ENCODE measurements around the gene CNTFR.

CNTFR gene

DNA sequence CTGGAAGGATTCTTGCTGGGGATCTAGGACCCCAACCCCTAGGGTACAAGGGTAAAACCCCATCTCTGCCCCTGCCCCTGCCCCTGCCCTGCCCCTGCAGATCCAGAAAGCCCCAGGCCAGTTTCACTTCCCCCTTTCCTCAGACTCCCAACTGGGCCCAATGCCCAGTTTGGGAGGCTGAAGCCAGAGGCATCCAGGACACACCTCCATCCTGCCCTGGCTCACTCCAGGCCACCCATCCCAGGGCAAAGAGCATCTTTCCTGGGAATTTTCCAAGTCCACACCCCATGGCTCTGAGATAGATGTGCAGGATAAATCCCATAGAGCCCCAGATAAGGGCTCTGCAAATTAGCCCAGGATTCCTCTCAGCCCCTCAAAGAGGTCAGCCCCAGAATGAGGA, 17.4 kb downstream of the CNTFR start:
- H3K27me3 Mint-ChIP-seq, result peaks cover 16% of the 10 kb centered on the region
- no peak overlapping the region for H3K4me3 Mint-ChIP-seq
- H3K9me3 Mint-ChIP-seq, result no peaks in the 10 kb centered on the region
- no peak overlapping the region for H3K27ac Mint-ChIP-seq
- no peaks in the 10 kb centered on the region for H3K36me3 Mint-ChIP-seq
- peaks cover under 1% of the 10 kb centered on the region for H3K4me1 Mint-ChIP-seq

GRCh38 chr9:34571481-34571810, 18.1 kb downstream of the CNTFR start:
- no peaks in the 10 kb centered on the region for H3K4me1 Mint-ChIP-seq
- no peaks in the 10 kb centered on the region for H3K9me3 Mint-ChIP-seq
- H3K27ac Mint-ChIP-seq, result no peak overlapping the region
- no peaks in the 10 kb centered on the region for H3K36me3 Mint-ChIP-seq
- H3K4me3 Mint-ChIP-seq, result no peak overlapping the region
- peaks cover 14% of the 10 kb centered on the region for H3K27me3 Mint-ChIP-seq

DNA sequence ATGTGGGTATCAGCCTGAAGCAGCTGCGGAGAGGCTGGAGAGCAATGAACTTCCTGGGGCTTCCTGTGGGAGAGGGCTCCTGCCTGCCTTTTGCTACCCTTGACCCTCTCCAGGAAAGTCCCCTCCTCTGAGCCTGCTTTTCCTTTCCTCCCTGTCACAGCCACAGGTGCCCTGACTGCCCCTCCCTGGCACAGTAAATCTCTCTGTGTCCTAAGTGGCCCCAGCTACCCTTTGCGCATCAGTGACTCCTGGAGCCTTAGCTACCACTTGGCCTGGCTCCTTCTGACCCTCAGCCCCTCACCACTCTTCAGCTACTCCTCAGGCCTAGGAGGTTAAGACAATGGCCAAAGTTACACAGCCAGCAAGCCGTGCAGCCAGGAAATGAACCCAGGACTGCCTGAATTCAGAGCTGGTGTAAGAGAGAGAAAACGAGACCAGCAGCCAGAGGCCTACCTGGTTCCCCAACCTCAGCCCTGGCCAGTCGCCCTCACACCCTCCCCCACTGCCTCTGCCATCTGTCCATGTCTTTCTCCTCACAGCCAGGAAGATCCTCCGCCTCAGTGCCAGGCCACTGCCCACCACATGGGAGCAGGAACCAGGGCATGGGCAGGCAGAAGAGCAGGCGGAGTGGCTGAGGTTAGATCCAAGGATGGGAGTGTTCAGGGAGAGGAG, 18.6 kb downstream of the CNTFR start:
- Mint-ChIP-seq H3K27me3 (peaks cover 9% of the 10 kb centered on the region), H3K9me3 (no peaks in the 10 kb centered on the region), H3K4me1 (no peaks in the 10 kb centered on the region), H3K36me3 (no peaks in the 10 kb centered on the region), H3K27ac (no peak overlapping the region), H3K4me3 (no peak overlapping the region)

- H3K36me3 Mint-ChIP-seq, result no peaks in the 10 kb centered on the region
- H3K4me1 Mint-ChIP-seq, result no peaks in the 10 kb centered on the region
- H3K4me3 Mint-ChIP-seq, result no peak overlapping the region
- no peaks in the 10 kb centered on the region for H3K9me3 Mint-ChIP-seq
- no peak overlapping the region for H3K27ac Mint-ChIP-seq
- peaks cover 6% of the 10 kb centered on the region for H3K27me3 Mint-ChIP-seq
These were observed 19.1 kb downstream of the CNTFR start for GRCh38 chr9:34570376-34570775.

- Mint-ChIP-seq H3K9me3 (no peaks in the 10 kb centered on the region), H3K36me3 (no peaks in the 10 kb centered on the region), H3K27me3 (peaks cover 5% of the 10 kb centered on the region), H3K27ac (no peak overlapping the region), H3K4me1 (no peaks in the 10 kb centered on the region), H3K4me3 (no peak overlapping the region)
These were observed 20.8 kb downstream of the CNTFR start for GRCh38 chr9:34568774-34569173.

DNA sequence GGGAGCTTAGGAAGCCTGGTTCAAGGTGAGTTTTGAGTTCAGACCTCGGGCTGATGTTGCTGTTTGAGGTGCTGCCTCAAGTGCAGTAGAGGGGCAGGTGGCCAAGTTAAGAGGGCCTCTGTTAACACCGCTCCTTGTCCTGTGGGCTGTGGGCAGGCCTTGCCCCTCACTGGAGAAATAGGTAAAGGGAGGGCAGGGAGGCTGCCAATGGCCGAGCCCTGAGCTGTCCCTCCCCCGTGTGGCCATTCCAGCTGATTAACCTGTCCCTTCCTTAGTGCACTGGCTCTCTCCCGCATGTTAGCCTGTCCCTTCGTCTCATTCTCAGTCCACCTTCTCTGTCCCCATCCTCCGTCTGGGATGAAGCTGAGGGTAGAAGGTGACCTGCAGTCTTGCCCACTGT, 21.4 kb downstream of the CNTFR start:
- Mint-ChIP-seq H3K36me3 (no peaks in the 10 kb centered on the region), H3K27me3 (peaks cover 5% of the 10 kb centered on the region), H3K4me3 (no peak overlapping the region)

DNA sequence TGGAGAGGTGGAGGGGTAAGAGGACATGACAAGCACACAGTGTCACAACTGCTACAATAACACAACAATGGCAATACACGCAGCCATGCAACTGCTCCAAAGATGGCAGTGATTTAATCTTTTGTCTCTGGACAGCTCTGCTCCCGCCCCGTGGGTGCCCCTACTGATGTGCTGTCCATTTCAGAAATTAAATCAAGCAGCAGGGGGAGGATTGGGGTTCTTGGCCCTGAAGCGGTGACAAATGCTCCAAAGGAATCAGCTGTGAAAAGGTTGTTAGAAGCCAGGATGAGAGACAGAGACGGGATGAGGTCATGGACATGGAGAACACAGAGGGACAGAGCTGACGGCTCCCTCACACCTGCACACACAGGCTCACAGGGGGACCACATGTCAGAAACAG, 22.6 kb downstream of the CNTFR start:
- Mint-ChIP-seq H3K4me3 (no peak overlapping the region), H3K4me1 (no peaks in the 10 kb centered on the region), H3K27me3 (peaks cover 5% of the 10 kb centered on the region), H3K9me3 (no peaks in the 10 kb centered on the region), H3K36me3 (no peaks in the 10 kb centered on the region), H3K27ac (no peak overlapping the region)

More for the DNA sequence above, 21.4 kb downstream of the CNTFR start:
- Mint-ChIP-seq H3K4me1 (no peaks in the 10 kb centered on the region), H3K27ac (no peak overlapping the region), H3K9me3 (no peaks in the 10 kb centered on the region)

- Mint-ChIP-seq H3K4me1 (no peaks in the 10 kb centered on the region), H3K27me3 (peaks cover 5% of the 10 kb centered on the region), H3K4me3 (no peak overlapping the region), H3K27ac (no peak overlapping the region), H3K36me3 (no peaks in the 10 kb centered on the region), H3K9me3 (no peaks in the 10 kb centered on the region)
These were observed 23.2 kb downstream of the CNTFR start for GRCh38 chr9:34566322-34566721.

DNA sequence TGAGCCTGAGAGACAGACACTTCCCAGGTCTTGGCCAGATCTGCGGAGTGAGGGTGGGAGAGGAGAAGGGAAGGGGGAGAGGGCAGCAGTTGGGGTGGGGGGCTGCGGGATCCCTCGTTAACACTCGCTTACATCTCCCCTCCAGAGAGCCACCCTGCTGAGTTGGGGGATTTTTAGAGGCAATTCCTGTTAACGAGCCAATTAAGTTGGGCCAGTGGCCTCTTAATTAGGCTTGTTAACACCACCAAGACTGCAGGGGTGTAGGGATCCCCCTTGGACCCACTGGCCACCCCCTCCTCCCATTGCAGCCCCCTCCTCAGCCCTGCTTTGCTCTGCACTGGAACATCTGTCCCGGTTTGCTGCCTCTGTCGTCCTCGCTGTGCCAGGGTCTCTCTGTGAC, 23.7 kb downstream of the CNTFR start:
- Mint-ChIP-seq H3K36me3 (no peaks in the 10 kb centered on the region), H3K27me3 (peaks cover 5% of the 10 kb centered on the region), H3K27ac (no peak overlapping the region), H3K4me1 (no peaks in the 10 kb centered on the region), H3K9me3 (no peaks in the 10 kb centered on the region), H3K4me3 (no peak overlapping the region)

DNA sequence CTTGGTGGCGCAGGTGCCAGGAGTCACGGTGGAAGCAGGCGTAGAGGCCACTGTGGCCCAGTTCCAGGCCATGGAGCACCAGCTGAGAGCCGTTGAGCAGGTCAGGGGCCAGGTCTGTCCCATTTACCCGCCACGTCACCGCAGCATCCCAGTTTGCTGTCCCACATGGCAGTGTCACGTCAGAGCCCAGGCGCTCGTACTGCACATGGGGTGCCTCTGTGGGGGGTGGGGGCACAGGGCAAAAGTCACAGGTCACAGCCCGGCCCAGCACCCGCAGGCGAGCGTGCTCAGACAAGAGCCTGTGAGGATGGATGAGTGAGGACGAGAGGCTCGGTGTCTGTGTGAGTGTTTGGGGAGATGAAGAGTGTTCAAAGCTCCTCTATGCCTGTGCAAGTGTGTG, 24.9 kb downstream of the CNTFR start:
- Mint-ChIP-seq H3K9me3 (no peaks in the 10 kb centered on the region), H3K36me3 (no peaks in the 10 kb centered on the region), H3K27me3 (peaks cover 9% of the 10 kb centered on the region), H3K4me1 (no peaks in the 10 kb centered on the region), H3K27ac (no peak overlapping the region), H3K4me3 (no peak overlapping the region)

GRCh38 chr9:34563262-34563661, 26.3 kb downstream of the CNTFR start:
- H3K27ac Mint-ChIP-seq, result no peak overlapping the region
- H3K9me3 Mint-ChIP-seq, result no peaks in the 10 kb centered on the region
- no peaks in the 10 kb centered on the region for H3K36me3 Mint-ChIP-seq
- peaks cover 11% of the 10 kb centered on the region for H3K27me3 Mint-ChIP-seq
- no peaks in the 10 kb centered on the region for H3K4me1 Mint-ChIP-seq
- no peak overlapping the region for H3K4me3 Mint-ChIP-seq

GRCh38 chr9:34562135-34562745, 27.3 kb downstream of the CNTFR start:
- no peaks in the 10 kb centered on the region for H3K36me3 Mint-ChIP-seq
- H3K27me3 Mint-ChIP-seq, result peaks cover 14% of the 10 kb centered on the region
- no peak overlapping the region for H3K27ac Mint-ChIP-seq
- H3K4me1 Mint-ChIP-seq, result no peaks in the 10 kb centered on the region
- no peaks in the 10 kb centered on the region for H3K9me3 Mint-ChIP-seq
- H3K4me3 Mint-ChIP-seq, result no peak overlapping the region

GRCh38 chr9:34560599-34561214, 28.8 kb downstream of the CNTFR start:
- no peaks in the 10 kb centered on the region for H3K4me1 Mint-ChIP-seq
- no peaks in the 10 kb centered on the region for H3K36me3 Mint-ChIP-seq
- peaks cover 16% of the 10 kb centered on the region for H3K27me3 Mint-ChIP-seq
- H3K27ac Mint-ChIP-seq, result no peak overlapping the region
- H3K4me3 Mint-ChIP-seq, result no peak overlapping the region
- H3K9me3 Mint-ChIP-seq, result no peaks in the 10 kb centered on the region

DNA sequence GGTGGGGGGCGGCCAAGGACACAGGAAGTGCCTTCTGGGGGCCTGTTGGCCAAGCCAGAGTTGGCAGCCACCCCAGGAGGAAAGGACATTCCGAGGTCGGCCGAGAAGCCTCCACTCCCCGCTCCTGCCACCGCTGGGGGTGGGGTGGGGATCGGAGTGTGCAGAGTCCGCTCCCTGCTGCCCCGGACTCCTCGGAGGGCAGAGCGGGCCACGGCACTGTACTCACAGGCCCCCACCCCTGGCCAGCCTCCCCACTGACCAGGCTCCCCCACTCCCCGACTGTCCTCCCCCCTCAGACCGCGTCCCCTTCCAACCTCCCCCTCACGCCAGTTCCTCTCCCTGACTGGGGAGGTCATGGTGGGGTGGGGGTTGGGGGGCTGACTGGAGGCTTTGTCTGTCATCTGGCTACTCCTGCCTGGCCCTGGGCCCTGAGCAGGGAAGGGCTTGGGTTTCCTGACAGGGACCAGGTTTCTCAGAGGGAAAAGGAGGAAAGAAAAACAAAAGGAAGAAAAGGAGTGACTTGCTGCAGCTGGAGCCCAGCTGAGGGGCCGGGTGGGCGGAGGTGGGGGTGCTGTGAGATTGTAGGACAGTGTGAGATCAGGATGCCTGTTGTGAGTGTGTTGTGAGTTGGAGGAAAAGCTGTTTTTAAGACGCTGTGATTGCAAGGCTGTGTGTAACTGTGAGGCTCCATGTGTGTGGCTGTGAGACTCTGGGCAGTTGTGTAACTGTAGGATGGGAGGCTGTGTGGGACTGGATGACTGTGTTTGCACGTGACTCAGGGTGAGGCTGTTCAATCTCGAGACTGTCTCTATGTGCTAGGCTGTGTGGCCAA, 29.7 kb downstream of the CNTFR start:
- Mint-ChIP-seq H3K4me3 (no peak overlapping the region), H3K4me1 (no peaks in the 10 kb centered on the region), H3K36me3 (no peaks in the 10 kb centered on the region), H3K27ac (no peak overlapping the region), H3K27me3 (peaks cover 14% of the 10 kb centered on the region), H3K9me3 (no peaks in the 10 kb centered on the region)

DNA sequence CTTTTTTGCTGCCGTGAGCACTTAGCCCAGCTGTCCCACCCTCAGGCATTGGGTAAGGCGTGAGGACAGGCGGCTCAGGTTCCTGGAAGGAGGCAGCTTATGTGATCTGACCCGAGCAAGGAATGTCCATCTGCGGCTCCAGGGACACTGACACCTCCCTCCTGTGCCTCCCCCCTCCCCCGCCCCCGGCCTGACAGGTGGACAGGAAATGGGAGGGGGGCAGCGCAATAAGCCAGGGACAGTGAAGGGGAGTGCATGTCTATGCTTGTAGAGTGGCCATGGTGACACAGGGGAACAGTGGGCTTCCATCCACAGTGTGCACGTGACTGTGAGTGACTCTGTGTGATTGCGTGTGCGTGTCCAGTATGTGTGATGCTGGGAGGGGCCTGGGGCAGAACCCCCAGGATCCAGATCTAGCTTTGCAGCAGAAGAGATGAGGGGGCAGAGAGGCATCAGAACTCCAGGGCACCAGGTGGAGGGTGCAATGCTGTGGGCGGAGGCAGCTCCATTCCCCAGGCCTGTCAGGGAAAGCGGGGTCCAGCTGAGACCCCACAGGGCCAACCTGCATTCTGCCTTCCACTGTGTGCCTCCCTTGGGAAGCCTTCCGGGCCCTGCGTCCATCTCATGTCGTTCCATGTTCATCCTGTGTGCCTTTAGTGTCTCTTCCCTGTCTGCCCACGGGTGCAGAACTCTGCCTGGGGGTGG, 30.5 kb downstream of the CNTFR start:
- Mint-ChIP-seq H3K9me3 (no peaks in the 10 kb centered on the region), H3K27ac (no peak overlapping the region), H3K4me1 (no peaks in the 10 kb centered on the region), H3K4me3 (no peak overlapping the region), H3K27me3 (peaks cover 13% of the 10 kb centered on the region), H3K36me3 (no peaks in the 10 kb centered on the region)
